Astrocyte of the cerebellum (primary cell): ENCODE results near the gene TBX5.

ENCODE experiments used
- DNase-seq: peaks from one replicate; pipeline ENCODE4 v3.0.0-alpha.2; 2011; ENCODE audit warnings: low read depth
- H3K4me3 ChIP-seq: 2 replicates; pipeline ENCODE4 v1.5.1; 2011; ENCODE audit warnings: mild to moderate bottlenecking, low read depth, low read length, moderate library complexity
- in situ Hi-C: cut with HindIII; loops from 2 replicates; pipeline ENCODE4 v1.10.0; 2017; ENCODE audit warnings: low sequenced_read_pairs
- TF ChIP-seq, protein P1 (sequence below): IDR thresholded peaks from 2 replicates; pipeline ENCODE4 v1.5.1; 2012; ENCODE audit warnings: low read length, low read depth, moderate library complexity, mild to moderate bottlenecking; ENCODE audit errors: missing control alignments

TBX5 gene

DNA sequence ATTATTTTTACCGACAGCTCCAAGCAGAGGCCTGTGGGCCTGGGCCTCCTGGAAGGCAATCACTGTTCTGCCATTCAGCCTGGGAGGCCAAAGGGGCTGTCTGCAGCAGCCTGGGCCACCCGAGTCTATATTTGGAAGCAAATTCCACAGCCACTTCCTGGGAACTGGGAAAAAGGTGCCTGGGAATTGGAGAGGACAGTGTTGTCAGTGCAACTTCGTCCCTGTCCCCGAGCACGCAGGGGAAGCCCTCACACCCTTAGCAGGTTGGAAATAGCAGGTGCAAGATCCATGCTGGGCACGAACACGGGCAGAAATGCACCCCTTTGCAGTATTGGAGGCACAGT lies 9.6 kb upstream of the TBX5 start:
- no peak for DNase-seq
- H3K4me3 ChIP-seq, result no peak overlapping the region
- TF ChIP-seq, protein P1, sequence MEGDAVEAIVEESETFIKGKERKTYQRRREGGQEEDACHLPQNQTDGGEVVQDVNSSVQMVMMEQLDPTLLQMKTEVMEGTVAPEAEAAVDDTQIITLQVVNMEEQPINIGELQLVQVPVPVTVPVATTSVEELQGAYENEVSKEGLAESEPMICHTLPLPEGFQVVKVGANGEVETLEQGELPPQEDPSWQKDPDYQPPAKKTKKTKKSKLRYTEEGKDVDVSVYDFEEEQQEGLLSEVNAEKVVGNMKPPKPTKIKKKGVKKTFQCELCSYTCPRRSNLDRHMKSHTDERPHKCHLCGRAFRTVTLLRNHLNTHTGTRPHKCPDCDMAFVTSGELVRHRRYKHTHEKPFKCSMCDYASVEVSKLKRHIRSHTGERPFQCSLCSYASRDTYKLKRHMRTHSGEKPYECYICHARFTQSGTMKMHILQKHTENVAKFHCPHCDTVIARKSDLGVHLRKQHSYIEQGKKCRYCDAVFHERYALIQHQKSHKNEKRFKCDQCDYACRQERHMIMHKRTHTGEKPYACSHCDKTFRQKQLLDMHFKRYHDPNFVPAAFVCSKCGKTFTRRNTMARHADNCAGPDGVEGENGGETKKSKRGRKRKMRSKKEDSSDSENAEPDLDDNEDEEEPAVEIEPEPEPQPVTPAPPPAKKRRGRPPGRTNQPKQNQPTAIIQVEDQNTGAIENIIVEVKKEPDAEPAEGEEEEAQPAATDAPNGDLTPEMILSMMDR, result no peak
- in situ Hi-C loops, result no loop called here

DNA sequence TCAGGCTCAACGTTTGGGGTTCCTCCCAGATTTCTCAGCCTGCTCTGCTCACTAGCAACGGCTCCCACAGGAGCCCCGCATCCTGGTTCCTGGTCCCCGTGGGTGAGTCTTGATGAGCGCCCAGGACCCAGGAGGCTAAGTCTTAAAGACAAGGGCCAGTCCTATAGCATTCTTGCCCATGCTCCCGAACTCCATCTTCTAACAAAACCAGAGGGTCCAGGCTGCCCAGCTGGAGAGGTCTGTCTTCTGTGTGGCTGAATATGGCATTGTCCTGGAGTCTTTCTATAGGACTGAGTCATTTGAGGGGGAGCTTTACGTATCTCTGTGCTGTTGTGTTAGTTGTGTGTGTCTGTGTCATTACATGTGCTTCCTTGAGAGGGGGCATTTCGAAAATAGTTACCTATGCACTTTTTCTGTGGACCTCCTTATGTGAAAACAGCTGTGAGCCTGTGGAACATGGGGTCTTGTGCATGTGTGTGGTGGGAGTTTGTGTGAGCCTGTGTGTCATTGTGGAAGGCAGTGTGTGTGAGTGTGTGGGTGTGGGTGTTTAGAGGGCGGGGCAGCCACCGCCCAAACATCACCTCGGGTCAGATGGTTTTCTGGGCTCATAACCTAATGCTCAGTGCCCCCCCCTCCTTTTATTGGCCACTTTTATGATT lies 9.1 kb upstream of the TBX5 start:
- DNase-seq, result no peak
- no peak overlapping the region for H3K4me3 ChIP-seq
- TF ChIP-seq, protein P1, result no peak
- in situ Hi-C loops, result no loop called here

DNA sequence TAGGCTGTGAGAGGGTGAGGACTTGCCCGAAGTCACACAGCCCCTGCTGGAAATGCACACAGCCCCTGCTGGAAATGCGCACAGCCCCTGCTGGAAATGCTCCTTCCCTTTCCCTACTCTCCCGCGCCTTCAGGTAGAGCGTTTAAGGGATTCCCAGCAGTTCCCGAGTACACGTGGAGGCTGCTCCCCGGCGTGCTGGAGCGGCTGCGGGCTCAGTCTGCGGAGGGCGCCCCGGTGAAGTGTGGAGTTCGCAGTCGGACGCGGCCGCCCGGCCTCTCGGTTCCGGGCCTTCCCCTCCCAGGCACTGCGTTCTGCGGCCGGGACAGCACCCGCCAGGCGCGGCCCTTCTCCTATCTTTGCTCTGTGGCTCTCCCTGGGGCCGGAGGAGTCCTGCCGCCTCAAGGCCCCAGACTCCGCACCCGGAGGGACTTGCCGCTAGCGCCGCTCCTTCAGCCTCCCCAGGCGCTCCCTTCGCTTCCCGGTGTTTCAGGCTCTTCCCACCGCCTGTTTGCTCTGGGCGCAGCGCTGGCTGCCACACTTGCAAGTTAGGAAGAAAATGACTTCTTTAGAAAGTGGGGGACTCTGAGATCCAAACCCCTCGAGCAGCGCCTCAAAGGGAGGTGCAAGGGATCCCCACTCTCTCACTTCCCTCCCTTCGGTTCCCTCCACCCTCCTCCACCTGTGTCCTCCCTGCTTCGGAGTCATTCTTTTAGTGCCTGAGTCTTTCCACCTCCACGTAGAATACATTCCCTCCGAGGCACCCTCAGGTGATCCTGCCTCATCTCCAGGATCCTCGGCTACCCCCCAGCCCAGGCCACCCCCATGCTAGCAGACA lies 8.3 kb upstream of the TBX5 start:
- DNase-seq, result no peak
- in situ Hi-C loops, result no loop called here
- TF ChIP-seq, protein P1, result no peak
- no peak overlapping the region for H3K4me3 ChIP-seq

DNA sequence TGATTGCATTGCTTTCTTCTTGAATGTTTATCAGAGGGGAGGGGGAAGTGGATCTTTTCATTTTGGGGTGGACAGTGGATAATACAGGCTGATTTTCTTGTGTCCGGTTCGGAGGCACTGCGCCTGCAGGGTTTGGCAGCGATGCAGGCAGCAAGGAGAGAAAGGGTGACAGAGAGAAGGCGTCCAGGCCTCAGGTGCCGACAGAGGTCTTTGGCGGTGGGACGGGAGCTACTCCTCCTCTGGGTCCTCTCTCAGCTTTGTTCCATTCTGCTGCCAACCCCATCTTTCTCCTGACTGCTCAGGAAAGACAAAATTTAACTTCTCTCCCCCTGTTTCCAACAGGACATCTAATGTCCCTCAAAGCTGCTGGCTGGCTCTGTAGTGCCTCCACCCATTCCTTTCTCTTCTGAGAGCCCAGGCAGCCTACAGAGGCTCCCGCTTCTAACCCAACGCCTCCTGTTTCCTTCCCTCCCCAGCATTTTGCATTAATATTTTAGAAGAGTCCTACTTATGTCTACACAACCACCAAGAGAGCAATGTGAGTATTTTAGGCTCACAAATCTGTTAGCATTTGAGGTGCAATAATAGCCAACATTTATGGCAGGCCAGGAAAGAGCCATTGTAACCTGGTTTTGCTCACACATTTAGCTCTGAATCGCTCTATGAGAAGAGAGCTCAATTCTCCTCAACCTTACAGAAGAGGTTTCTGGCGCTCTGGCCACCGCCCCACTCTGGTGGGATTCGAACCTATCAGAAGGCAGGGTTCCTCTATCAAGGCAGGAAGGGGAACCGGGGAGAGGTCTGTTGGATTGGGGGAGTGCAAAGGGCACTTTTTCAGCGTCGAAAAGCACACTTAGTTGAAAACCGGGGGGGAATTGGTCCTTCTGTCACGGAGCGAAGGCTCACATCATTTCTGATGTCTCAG lies 7.1 kb upstream of the TBX5 start:
- TF ChIP-seq, protein P1, result no peak
- no peak for DNase-seq
- in situ Hi-C loops, result no loop called here
- H3K4me3 ChIP-seq, result no peak overlapping the region

DNA sequence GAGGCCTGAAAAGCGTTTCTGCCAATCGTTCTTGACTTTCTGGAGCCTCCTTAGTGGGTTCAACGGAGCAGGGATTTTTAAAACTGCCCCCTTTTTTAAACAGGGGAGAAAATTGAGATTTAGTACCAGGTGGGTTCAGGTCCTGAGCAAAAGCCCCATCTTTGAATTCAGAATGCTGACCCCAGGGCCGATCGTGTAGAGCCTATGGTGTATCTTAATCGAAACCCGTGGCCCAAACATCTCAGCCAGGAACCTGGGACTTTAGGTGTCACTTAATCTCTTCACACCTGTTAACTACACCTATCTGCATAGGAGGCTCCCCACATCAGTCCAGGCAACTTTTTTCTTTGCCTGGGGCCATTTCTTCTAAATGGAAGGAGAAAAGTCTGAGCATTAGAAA lies 6.4 kb upstream of the TBX5 start:
- in situ Hi-C loops, result no loop called here
- TF ChIP-seq, protein P1, result no peak
- DNase-seq, result no peak
- H3K4me3 ChIP-seq, result no peak overlapping the region

DNA sequence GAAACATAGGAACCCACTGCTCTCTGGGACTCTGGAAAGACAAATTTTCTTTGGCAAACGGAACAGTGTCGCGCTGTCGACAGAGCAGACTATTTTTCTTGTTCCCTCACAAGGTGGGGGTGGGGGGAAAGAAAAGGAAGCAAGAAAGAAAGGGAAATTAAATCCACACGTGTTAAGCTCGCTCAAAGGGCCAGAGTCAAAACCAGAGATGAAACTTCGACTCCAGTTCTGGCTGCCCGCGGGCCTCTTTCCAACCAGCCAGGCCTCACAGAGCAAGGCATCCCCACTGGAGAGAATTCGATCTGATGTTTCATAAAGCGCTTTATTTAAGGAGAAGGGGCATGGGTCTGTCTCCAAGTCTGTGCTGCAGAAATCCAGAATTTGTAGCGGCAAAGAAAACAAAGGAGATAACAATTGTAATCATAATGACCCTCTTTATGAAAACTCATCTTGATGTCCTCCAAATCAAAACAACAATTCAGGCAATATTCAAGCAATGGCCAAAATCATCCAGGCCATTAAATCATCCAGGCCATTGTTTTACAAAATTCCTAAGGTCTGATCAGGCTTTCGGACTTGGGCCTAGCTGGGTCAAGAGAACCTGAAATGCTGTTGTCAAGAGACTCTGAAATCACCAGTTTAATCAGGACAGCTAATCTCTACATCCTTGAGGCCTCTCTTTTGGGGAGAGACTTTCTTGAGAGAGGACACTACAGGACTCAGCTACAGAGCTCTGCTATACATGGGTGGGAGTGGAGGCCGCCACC lies 5.3 kb upstream of the TBX5 start:
- no peak for DNase-seq
- H3K4me3 ChIP-seq, result no peak overlapping the region
- TF ChIP-seq, protein P1, result no peak
- in situ Hi-C loops, result no loop called here
